HG02884 (cell line): ENCODE measurements around the gene CCNF.
"Not testable (repeated sequence)": the region's sequence is repeated elsewhere in the genome, so short reads cannot be mapped to it uniquely, and the experiment has no call there.

Experiments
- ATAC-seq: cut with Tn5 transposase; IDR thresholded peaks from one replicate; pipeline ENCODE4 v1.9.1; 2021; ENCODE audit warnings: mild to moderate bottlenecking, moderate library complexity; ENCODE audit not compliant: unreplicated experiment

The CCNF gene

DNA sequence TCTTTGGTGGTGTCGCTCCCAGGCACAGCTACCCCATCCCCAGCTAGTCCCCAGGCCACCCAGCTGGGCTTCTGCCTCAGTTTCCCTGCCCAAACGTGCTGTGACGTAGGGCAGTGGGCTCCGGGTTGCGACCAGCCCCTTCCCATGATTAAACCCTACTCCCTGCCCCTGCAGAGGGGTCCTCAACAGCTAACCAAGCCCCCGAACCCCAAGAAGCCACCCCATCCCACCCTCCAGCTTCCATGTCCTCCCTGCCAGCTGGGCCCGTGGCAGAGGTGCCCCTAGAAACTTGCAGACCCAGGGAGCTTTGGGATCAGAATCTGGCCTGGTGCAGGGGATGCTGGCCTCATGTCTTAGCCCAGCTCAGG lies 41.0 kb downstream of the CCNF start:
- no peak for ATAC-seq

DNA sequence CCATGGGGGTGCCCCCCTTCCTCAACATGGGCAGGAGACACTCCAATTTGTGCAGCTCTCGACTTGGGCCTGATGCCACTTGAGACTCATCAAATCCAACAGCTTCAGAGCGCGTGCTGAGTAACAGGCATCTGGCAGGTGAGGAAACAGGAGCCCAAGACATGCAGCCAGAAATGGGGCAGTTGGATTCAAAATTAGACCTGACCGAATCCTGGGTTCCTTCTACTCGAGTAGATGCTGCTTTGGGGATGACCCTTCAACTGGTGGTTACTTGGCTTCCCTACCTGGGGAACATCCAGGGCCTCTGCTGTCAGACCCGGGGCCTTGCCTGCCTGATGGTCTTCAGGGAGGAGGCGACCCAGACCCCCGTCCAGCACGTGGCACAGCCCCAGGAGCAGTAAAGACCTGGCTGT lies 41.4 kb downstream of the CCNF start:
- no peak for ATAC-seq

DNA sequence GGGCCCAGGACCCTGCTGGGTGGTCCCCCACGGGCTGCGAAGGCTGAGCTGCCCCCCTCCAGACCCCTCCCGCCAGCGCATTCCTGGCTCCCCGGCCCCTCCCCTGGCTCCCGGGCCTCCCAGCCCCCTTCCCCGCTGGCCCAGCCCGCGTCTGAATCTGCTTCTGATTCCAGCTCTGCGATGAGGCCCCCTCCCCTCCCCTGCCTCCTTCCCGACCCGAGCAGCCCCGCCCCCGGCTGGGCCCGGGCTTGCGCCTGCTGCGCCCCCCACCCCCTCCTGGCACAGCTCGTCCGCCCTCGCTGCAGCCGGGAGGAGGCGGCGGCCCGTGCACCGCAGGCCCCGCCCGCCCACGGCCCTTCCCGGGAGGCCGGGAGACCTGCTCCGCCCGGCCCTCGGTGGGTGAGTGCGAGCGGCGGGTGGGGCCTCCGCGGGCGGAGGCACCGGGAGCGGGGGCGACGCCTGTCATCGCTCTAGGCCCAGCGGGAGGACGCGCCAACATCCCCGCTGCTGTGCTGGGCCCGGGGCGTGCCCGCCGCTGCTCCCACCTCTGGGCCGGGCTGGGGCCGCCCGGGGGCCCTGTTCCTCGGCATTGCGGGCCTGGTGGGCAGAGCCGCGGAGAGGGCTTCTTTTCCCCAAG lies 41.9 kb downstream of the CCNF start, which contains the start of gene NTN3:
Gene NTN3 (plus strand): TSS at position 282 of the 637 bp plus-strand sequence. CDS start 405 bp downstream, outside the sequence.
- ATAC-seq, result no peak

DNA sequence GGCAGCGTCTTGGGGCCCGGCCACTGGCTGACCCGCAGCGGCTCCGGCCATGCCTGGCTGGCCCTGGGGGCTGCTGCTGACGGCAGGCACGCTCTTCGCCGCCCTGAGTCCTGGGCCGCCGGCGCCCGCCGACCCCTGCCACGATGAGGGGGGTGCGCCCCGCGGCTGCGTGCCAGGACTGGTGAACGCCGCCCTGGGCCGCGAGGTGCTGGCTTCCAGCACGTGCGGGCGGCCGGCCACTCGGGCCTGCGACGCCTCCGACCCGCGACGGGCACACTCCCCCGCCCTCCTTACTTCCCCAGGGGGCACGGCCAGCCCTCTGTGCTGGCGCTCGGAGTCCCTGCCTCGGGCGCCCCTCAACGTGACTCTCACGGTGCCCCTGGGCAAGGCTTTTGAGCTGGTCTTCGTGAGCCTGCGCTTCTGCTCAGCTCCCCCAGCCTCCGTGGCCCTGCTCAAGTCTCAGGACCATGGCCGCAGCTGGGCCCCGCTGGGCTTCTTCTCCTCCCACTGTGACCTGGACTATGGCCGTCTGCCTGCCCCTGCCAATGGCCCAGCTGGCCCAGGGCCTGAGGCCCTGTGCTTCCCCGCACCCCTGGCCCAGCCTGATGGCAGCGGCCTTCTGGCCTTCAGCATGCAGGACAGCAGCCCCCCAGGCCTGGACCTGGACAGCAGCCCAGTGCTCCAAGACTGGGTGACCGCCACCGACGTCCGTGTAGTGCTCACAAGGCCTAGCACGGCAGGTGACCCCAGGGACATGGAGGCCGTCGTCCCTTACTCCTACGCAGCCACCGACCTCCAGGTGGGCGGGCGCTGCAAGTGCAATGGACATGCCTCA lies 42.6 kb downstream of the CCNF start:
- no peak for ATAC-seq

DNA sequence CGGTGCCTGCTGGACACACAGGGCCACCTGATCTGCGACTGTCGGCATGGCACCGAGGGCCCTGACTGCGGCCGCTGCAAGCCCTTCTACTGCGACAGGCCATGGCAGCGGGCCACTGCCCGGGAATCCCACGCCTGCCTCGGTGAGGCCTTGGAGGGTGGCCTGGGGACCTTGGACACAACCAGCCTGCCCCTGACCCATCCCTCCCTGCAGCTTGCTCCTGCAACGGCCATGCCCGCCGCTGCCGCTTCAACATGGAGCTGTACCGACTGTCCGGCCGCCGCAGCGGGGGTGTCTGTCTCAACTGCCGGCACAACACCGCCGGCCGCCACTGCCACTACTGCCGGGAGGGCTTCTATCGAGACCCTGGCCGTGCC lies 43.2 kb downstream of the CCNF start:
- no peak for ATAC-seq

DNA sequence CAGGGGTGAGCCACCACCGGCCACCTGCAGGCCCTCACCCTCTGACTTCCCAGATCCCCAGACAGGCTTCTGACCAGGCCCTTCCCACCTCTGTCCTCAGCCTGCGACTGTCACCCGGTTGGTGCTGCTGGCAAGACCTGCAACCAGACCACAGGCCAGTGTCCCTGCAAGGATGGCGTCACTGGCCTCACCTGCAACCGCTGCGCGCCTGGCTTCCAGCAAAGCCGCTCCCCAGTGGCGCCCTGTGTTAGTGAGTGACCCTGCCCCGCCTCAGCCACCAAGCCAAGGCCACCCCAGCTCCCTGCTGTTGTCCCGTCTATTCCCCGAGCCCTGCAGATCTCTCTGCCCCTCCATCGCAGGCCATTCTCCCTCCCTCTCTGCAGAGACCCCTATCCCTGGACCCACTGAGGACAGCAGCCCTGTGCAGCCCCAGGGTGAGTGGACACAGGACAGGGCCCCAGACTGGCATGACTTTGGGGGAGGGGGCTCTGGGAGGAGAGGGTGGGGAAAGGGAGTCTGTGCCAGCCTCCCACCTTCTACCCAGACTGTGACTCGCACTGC lies 43.7 kb downstream of the CCNF start:
- ATAC-seq, result no peak

DNA sequence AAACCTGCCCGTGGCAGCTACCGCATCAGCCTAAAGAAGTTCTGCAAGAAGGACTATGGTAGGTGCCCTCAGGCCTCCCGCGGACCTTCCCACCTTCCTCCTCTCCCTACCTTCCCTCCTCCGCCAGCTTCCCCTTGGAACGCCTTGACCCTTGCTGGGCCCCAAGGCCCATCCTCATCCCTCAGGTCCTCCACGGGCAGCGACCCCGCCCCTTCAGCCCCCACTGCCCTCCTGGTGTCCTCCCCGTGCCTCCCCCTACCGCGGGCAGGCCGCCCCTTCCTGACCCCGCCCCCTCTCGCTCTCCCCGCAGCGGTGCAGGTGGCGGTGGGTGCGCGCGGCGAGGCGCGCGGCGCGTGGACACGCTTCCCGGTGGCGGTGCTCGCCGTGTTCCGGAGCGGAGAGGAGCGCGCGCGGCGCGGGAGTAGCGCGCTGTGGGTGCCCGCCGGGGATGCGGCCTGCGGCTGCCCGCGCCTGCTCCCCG lies 44.2 kb downstream of the CCNF start:
- no peak for ATAC-seq

DNA sequence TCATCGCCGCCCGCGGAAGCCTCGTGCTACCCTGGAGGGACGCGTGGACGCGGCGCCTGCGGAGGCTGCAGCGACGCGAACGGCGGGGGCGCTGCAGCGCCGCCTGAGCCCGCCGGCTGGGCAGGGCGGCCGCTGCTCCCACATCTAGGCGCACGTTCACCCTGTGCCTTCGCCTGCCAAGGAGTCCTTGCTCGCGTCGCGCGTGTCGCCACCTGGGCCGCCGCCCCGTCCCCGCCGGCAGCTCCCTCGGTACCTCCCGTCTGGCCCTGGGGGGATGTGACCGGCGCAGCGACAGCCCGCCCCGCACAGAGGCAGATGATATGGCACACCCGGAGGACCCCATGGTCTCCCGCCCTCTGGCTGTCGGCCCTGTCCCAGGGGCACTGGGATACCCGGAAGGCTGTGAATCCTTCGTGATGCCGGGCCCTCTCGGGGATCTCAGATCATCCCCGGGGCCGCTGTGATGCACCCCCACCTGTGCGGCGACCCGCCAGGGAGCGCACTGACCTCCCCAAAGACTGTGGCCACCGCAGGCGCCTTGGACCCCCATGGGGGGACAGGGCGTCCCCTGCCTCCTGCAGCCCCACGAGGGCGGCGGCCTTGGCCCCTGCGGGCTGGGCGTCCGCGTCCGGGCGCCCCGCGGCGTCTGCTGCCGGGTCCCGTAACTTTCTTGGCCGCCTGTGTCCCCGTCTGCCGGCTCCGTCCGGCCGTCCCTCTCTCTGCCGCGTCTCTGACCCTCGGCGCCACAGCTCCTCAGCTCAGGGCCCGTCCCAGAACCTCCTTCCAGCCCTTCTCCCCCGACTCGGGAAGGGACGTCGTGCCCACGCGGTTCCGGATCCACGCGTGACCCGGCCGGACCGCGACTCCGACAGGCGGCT lies 45.0 kb downstream of the CCNF start:
- no peak for ATAC-seq

DNA sequence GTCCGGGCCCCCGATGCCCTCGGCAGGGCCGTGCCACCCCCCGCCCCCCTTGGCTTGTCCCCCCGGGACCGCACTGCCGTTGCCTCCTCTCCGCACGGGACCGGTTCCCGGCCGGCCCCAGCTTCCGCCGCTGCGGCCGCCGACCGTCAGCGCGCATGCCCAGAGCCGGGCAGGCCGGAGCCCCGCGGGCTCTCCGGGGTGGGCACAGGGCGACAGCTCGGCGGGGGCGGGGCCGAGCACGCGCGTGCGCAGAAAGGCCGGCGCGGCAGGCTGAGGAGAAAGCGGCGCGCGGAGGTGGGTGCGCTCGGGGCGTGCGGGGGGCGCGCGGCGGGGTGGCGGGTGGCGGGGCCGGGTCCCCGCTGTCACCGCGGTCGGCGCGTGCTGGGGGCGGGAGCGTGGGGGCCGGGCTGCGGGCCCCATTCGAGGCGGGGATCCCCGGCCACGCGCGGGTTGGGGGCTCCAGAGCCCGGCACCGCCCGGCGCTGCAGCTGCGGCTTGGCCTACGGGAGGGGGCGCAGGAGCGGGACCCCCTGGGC lies 45.7 kb downstream of the CCNF start, which contains the start of gene TBC1D24:
Gene TBC1D24 (plus strand): TSS at position 251 of the 536 bp plus-strand sequence. CDS start 21,022 bp downstream, outside the sequence.
- no peak for ATAC-seq

DNA sequence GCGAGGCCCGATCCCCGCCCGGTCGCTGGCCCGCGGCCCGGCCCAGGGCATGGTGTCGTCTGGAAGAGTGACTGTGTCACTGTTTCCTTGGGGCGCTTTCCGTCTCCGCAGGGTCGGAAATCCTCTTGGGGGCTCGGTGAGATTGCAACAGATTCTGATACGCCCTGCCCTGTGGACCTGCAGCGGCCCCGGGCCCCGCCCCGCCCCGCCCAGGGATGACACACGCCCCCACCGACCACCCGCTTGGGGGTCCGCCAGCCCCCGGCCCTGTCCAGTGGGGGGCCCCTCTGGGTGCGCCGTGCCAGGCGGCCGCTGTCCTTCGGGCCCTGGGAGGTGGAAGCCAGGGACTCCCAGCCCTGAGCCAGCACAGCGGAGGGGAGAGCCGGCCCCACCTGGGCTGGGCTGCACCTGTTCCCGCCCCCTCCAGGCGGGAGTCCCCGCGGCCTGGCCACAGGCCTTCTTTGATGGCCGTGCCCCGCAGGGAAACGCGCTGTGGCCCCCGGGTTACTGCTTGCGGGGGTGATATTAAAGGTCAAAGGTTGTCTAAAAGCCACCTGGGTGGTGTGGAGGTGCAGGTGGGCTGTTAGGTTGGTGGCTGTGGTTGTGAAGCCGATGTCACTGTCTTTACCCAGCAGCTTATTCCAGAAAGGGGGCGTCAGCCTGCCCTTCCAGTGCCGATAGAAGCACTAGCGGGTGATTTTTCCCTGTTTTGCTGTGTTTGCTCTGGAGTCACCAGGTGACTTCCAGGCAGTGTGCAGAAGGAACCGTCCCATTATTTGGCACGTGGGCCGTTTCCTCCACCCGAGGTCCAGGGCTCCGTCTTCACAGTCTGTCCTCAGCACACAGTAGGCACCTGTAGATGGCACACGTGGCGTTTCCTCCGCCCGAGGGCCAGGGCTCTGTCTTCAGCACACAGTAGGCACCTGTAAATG lies 46.4 kb downstream of the CCNF start:
- ATAC-seq, result no peak

DNA sequence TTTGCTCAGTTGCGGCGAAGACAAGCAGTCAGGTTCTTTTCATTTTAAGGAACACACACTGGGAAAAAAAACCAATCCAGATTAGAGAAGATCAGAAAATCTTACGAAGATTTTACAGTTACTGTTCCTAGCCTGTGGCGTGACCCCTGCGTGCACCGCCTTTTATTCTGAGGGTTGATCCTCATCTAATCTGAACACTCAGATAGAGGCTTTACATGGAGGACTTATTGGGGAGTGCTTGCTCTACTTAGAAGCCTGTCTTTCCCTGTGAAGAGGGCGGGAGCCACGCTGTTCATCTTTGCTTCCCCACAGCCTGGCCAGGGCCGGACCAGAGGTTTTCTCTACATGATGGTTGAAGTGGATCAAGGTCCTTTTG lies 47.1 kb downstream of the CCNF start:
- ATAC-seq, result no peak

DNA sequence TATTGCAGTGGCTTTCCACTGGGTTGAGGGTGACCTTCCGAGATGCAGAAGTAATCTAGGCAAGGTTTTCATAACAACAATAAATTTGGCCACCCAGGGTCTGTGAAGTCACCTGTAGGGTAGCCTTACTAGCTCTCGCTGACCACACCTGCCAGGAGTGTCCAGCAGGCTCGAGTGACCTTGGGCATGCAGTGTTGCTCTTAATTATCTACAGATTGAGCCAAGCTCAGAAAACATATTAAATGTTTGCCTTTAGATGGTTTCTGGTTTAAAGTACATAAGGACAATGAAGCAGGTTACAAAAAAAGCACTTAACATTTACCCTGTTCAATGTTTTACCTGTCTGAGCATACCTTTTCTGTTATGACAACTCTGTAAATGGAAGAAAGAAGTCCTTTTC lies 47.5 kb downstream of the CCNF start:
- no peak for ATAC-seq

DNA sequence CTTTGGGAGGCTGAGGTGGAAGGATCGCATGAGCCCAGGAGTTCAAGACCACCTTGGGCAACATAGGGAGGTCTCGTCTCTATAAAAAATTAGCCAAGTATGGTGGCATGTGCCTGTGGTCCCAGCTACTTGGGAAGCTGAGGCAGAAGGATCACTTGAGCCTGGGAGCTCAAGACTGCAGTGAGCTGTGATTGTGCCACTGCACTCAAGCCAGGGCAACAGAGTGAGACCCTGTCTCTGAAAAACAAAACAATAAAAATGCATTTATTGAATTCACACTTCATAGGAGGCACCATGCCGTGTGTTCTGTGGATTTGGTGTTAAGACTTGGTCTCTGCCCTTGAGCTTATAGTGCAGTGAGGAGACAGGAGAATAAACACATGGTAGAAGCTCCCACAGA lies 48.1 kb downstream of the CCNF start:
- ATAC-seq, result no peak

DNA sequence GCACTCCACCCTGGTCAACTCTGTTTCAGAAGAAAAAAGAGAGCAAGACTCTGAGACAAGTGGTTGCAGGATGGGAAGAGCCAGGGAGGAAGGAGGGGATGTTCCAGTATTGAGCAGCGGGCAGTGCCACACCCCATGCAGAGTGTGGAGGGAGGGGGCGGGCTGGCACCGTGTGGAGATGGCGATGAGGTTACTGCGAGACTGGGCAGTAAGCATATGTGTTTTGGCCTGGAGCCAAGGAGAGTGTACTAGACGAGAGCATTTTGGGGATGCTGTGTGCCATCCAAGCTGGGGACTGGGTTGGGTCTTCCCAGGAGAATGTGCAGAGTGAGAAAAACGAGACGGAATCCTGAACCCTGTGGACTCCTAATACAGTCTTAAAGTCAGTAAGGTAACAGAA lies 49.0 kb downstream of the CCNF start:
- no peak for ATAC-seq

DNA sequence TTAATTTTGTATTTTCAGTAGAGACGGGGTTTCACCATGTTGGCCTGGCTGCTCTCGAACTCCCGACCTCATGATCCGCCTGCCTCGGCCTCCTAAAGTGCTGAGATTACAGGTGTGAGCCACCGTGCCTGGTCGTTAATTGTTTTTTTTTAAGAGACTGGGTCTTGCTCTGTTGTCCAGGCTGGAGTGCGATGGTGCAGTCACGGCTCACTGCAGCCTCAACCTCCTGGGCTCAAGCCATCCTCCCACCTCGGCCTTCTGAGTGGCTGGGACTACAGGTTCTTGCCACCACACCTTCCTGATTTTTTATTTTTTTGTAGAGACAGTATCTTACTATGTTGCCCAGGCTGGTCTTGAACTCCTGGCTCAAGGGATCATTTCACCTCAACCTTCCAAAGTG lies 50.7 kb downstream of the CCNF start:
- ATAC-seq, result not testable (repeated sequence)

DNA sequence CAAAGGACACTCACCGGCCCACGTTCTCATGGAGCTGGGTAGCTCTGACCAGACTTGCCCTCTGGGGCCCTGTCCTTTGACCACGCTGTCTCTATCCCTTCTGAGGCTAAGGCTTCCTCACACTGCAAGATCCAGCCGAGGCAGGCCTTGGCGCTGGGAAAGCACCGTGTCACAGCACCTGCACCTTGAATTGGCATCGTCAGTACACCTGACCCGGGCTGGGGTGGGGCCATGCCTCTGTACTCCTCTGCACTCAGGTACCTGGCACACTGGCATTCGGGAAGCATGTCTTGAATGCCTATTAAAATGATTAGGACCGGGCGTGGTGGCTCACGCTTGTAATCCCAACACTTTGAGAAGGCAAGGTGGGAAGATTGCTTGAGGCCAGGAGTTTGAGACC lies 51.7 kb downstream of the CCNF start:
- ATAC-seq, result no peak

DNA sequence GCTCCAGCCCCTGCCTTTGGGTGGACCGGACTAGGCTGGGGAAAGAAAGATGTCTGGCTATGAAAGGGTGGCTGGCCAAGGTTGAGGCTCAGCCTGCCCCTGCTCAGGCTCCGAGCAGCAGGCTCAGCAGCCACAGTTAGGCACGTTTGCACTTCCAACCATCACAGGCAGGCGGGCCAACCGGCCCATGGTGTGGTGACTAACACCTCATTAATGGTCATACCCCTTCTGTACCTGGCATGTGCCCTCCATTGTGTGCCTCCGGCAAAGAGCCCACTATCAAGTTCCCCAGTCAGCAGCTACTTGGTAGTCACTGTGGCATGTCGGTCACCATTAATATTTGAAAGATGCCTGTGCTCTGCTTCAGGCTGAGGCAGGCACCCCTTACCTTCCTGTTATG lies 52.4 kb downstream of the CCNF start:
- ATAC-seq, result no peak

DNA sequence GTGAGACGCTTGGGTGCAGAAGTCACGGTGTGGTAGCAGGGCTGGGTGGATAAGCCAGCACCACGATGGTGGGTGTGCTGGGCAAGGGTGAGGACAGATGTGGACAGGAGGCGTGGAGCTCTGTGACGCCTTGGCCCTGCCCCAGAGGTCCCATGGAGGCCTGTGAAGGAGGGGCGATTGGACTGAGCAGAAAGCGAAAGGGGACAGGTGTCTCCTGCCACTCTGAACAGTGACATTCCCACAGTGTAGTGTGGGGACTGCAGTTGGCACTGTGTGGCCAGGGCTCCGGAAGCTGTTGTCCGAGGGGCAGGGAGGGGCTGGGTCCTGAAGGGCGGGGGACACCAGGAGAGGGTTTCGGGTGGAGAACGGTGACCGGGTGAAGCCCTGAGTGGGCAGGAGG lies 53.0 kb downstream of the CCNF start:
- ATAC-seq, result no peak

DNA sequence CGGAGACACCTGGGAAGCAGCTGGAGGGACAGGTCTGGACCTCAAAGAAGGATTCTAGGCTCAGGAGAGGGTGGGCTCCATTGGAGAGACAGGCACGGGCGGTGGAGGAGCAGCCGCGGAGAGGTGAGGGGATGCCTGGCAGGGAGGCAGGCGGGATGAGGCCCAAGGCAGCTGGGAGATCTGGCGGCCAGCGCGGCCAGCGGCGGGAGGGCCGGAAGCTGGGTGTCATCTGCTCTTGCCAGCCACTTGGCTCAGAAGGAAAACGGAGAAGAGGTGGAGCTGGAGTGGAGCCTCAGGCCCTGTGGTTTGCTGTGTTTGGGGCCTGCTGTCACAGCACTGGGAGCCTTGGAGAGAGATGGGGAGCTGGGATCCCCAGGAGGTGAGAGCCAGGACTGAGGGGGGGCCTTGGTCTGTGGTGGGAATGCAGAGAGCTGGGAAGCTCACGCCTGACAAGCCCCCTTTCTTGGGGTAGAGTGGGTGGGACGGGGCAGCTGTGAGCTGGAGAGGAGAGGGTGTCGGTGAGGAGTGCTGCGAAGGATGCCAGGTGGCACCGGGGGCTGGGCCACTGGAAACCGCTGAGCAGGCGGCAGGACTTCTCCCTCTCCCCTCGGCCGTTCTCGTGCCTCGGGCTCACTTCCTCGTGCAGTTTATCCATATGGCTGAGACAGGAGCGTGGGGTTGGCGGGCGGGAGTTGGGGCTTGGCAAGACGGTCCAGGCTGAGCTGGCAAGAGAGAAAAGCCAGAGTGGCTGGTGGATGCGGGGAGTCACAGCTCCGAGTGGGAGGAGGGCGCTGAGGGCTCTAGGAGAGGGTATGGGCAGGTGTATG lies 53.7 kb downstream of the CCNF start:
- no peak for ATAC-seq
